ENCODE results near the gene ALDH1A1. TPM values are rescaled to one million over a fixed set of nuclear protein-coding genes. Genes with fewer than 3 reads are reported as not detected.

Gene ALDH1A1
- total RNA-seq, 4 donors from 2014 or later = 23.3 to 42.8 (median 30.9) TPM

DNA sequence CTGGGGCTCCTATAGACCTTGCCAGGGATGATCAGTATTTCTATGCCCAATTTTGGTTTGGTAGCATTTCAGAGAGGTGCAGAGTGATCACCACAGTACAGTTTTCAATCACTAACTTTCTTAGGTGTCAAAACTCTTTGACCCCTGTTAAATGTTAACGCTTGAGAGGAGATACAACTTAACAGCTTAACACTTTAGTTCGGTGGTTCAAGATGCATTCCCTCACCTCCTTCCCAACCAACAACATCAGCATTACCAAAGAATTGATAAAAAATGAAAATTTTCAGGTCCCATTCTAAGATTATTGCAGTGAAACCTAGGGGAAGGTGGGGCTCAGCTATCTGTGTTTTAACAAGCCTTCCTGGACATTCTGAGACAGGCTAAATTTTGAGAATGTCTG is 16.2 kb downstream of the ALDH1A1 start:
- ATAC-seq = no peak
- TF ChIP-seq, protein P1, sequence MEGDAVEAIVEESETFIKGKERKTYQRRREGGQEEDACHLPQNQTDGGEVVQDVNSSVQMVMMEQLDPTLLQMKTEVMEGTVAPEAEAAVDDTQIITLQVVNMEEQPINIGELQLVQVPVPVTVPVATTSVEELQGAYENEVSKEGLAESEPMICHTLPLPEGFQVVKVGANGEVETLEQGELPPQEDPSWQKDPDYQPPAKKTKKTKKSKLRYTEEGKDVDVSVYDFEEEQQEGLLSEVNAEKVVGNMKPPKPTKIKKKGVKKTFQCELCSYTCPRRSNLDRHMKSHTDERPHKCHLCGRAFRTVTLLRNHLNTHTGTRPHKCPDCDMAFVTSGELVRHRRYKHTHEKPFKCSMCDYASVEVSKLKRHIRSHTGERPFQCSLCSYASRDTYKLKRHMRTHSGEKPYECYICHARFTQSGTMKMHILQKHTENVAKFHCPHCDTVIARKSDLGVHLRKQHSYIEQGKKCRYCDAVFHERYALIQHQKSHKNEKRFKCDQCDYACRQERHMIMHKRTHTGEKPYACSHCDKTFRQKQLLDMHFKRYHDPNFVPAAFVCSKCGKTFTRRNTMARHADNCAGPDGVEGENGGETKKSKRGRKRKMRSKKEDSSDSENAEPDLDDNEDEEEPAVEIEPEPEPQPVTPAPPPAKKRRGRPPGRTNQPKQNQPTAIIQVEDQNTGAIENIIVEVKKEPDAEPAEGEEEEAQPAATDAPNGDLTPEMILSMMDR (IDR thresholded peaks at IDR 0.05 in 4 of 5, conservative IDR thresholded peaks at IDR 0.05 in 1 of 5) = no peak
- no peak for TF ChIP-seq POLR2A (IDR thresholded peaks at IDR 0.05)
- no peak overlapping the region for H3K4me3 ChIP-seq
- intact Hi-C loops (cut with DNase I; ENCODE audit: low total_unique reads) (no loop called here), in situ Hi-C loops (cut with MboI; ENCODE audit: low sequenced_read_pairs in 4 of 4) (no loop called here)
- DNase-seq = no peak
- H3K4me1 ChIP-seq = peaks cover 0 to 4% of the 10 kb centered on the region in 2 donors
- no peaks in the 10 kb centered on the region for H3K27me3 ChIP-seq
- no peak overlapping the region for H3K27ac ChIP-seq
- no peaks in the 10 kb centered on the region for H3K9me3 ChIP-seq
- H3K36me3 ChIP-seq = no peaks in the 10 kb centered on the region

DNA sequence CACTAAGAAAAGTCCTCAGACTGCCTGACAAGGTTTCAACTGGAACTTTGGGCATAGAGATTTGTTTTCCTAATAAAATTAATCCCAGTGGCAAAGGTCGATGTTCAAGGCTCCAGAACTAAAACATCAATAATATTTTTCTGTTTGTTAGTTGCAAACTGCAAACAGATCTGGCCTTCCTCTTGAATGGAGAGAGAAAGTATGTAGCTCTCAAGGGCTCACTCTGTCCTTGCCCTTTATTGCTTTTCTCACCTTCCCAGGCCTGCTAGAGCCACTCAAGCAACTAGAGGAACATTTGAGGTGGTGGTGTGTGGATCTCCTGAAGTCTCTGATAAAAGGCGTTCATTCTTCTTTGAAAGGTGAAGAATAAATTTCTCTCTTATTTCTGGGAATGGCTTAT is 16.6 kb downstream of the ALDH1A1 start:
- Histone ChIP-seq H3K27me3 (no peaks in the 10 kb centered on the region), H3K4me3 (no peak overlapping the region), H3K4me1 (peaks cover 0 to 4% of the 10 kb centered on the region in 2 donors), H3K9me3 (no peaks in the 10 kb centered on the region), H3K36me3 (no peaks in the 10 kb centered on the region), H3K27ac (no peak overlapping the region)
- intact Hi-C loops (cut with DNase I; ENCODE audit: low total_unique reads) (no loop called here), in situ Hi-C loops (cut with MboI; ENCODE audit: low sequenced_read_pairs in 4 of 4) (no loop called here)
- ATAC-seq (no peak), DNase-seq (no peak)
- TF ChIP-seq POLR2A (IDR thresholded peaks at IDR 0.05) = no peak
- TF ChIP-seq, protein P1 (IDR thresholded peaks at IDR 0.05 in 4 of 5, conservative IDR thresholded peaks at IDR 0.05 in 1 of 5) = no peak

DNA sequence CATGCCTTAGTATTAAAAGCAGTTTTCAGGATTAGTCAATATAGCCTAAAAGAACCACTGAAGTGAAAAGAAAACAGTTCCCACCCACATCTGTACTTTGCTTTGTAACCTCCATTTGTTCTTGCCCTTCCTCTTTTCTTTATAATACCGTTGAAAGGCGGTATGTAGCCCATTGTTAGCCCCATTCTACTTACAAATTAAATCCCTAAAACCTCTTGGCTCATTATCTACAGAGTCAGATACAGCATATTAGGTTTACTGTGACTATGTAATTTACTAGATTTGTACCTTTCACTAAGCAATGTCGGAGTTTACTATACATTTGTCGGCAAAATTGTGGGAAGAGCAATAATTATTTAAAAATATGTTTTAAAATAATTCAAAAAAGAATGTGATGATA is 17.3 kb downstream of the ALDH1A1 start:
- peaks cover 0 to 4% of the 10 kb centered on the region in 2 donors for H3K4me1 ChIP-seq
- no peaks in the 10 kb centered on the region for H3K27me3 ChIP-seq
- no peak overlapping the region for H3K4me3 ChIP-seq
- H3K36me3 ChIP-seq = no peaks in the 10 kb centered on the region
- TF ChIP-seq, protein P1 (IDR thresholded peaks at IDR 0.05 in 4 of 5, conservative IDR thresholded peaks at IDR 0.05 in 1 of 5) = no peak
- TF ChIP-seq POLR2A (IDR thresholded peaks at IDR 0.05) = no peak
- H3K27ac ChIP-seq = no peak overlapping the region
- in situ Hi-C loops (cut with MboI; ENCODE audit: low sequenced_read_pairs in 4 of 4) (no loop called here), intact Hi-C loops (cut with DNase I; ENCODE audit: low total_unique reads) (no loop called here)
- ATAC-seq = no peak
- H3K9me3 ChIP-seq = no peaks in the 10 kb centered on the region
- no peak for DNase-seq

DNA sequence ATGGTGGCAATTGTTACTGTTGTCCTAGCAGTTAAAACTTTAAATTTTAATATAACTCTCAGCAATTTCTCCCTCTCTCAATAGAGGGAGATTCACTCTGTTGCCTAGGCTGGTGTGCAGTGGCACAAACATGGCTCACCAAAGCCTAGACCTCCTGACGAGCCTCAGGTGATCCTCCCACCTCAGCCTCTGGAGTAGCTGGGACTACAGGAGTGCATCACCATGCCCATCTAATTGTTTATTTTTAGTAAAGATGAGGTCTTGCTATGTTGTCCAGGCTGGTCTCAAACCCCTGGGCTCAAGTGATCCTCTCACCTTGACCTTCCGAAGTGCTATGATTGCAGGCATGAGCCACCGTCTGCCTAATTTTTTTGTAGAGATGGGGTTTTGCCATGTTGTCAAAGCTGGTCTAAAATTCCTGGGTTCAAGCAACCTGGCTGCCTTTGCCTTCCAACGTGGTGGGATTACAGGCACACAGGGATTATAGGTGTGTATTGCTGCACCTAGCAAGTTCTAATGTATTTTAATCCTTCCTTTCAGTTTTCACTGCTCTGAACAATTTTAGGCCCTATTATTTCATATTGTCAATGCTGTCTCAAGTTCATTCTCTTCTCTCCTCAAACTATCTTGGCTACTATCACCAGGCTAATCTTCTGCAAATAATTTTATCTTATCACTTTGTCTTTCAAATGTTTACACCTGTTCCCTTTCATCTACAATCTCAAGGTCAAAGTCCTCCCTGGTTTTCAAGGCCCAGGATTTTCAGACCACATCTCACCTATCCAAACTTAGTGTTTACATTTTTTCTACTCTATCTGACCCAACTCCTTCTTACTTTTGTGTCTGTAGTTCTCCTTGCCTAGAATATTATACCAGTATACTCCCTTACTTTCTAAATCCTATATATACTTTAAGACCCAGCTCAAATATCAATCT is 18.9 kb downstream of the ALDH1A1 start:
- in situ Hi-C loops (cut with MboI; ENCODE audit: low sequenced_read_pairs in 4 of 4) = no loop called here
- H3K27ac ChIP-seq = no peak overlapping the region

More for the DNA sequence above, 18.9 kb downstream of the ALDH1A1 start:
- DNase-seq = no peak
- no peak overlapping the region for H3K4me3 ChIP-seq
- TF ChIP-seq, protein P1 (IDR thresholded peaks at IDR 0.05 in 4 of 5, conservative IDR thresholded peaks at IDR 0.05 in 1 of 5) = no peak
- no peak for TF ChIP-seq POLR2A (IDR thresholded peaks at IDR 0.05)
- intact Hi-C loops (cut with DNase I; ENCODE audit: low total_unique reads) = no loop called here
- no peaks in the 10 kb centered on the region for H3K36me3 ChIP-seq
- no peaks in the 10 kb centered on the region for H3K27me3 ChIP-seq
- no peaks in the 10 kb centered on the region for H3K9me3 ChIP-seq
- ATAC-seq = no peak
- H3K4me1 ChIP-seq = peaks cover 0 to 4% of the 10 kb centered on the region in 2 donors
